HG02759 (cell line): Measurements from ENCODE around the gene SYK.
"Not testable (repeated sequence)": the region's sequence is repeated elsewhere in the genome, so short reads cannot be mapped to it uniquely, and the experiment has no call there.

Source experiments
- ATAC-seq: cut with Tn5 transposase; IDR thresholded peaks from one replicate; pipeline ENCODE4 v1.9.1; 2021; ENCODE audit warnings: mild to moderate bottlenecking, moderate library complexity; ENCODE audit not compliant: unreplicated experiment

SYK gene

GRCh38 chr9:90795084-90795483 lies 6.5 kb upstream of the SYK start:
- peak; percentile 35 for ATAC-seq

DNA sequence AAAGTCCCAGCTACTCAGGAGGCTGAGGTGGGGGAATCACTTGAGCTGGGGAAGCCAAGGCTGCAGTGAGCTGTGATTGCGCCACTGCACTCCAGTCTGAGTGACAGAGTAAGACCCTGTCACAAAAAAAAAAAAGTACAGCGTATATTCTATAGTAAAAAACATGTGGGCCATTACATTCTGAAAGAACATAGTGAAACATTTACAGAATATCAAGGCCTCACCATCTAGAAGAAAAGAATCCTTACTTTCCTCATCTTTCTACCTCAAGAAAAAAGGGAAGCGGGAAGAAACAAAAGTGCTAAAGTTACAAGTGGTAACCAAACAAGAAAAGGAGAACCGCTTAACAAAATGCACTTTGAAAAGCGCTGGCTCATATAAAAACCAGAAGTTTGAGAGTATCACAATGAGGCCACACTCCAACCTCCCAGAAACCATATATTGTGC lies 5.7 kb upstream of the SYK start:
- ATAC-seq: no peak

- no peak for ATAC-seq
These were observed 2.3 kb upstream of the SYK start for GRCh38 chr9:90799271-90799852.

DNA sequence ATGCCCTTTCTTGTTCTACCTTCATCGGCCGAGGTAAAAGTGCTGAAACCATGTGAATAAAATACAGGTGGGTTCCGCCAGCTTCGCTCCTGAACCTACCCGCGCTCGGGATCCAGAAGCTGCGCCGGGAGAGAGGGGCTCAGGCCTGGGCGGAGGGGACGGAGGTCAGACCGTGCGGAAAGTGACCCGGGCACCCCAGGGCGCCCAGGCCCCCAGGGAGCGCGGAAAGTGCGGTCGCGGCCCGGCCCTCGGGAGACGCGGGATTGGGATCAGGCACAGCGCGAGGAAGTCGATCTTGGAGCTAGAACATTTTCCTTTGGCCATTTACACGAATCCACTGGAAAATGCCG lies 329 bp downstream of the SYK start:
- peak; percentile 22 for ATAC-seq

- ATAC-seq: no peak
These were observed 867 bp downstream of the SYK start for GRCh38 chr9:90802386-90802985.

- no peak for ATAC-seq
These were observed 2.4 kb downstream of the SYK start for GRCh38 chr9:90803860-90804593.

- no peak for ATAC-seq
These were observed 3.7 kb downstream of the SYK start for GRCh38 chr9:90805006-90805996.

DNA sequence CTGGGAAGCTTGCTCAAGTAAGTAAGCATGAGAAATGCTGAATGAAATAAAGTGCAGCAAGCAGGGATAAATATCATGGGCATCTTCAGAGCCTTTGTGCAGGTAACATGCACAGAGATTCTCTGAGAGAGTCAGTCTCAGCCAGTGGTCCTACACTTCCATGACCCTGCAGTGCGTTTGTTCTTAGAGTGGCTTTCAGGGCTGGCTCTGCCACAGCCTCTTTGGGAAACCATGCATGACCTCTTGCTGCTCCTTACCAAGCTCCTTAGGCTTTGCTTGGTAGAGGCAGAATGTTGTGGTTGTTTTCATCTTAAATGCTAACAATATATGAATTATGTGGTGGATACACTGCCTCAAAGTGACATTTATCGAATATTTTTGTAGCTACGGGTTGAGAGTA lies 5.4 kb downstream of the SYK start:
- ATAC-seq: no peak

GRCh38 chr9:90808398-90808797 lies 6.8 kb downstream of the SYK start:
- no peak for ATAC-seq

DNA sequence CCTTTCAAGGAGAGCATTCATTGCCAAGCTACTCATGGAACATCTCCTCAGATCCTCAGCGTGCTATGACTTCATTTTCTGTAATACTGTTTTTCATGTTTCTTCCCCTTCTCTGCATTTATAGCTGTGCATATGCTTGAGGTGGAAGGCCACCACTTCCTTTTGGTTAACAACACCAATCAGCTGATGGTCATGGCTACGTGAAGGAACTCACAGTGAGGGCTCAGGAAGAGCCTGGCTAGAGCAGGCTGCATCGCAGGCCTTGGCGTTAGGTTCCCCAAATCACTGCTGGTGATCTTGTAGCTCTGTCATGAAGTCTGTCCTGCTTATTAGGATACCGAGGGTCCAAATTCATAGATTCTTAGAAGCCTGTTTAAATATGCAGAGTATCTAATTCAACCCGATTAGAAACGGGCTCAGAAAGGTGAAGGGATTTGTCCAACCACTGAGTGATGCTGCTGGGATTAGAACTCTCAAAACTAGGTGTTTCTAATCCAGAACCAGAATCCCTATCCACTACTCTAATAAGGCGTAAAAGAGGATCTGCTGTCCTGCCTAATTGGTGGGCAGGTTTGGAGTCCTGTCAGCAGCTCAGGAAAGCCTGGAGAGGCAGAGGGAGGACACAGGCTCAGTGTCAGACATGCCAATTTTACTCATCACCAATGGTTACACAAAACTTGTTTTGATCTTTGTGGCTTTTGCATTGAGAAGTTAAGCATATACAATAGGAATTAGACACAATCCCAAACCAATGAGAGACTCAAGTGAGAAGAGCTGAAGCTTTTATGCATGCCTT lies 7.5 kb downstream of the SYK start:
- ATAC-seq: no peak

DNA sequence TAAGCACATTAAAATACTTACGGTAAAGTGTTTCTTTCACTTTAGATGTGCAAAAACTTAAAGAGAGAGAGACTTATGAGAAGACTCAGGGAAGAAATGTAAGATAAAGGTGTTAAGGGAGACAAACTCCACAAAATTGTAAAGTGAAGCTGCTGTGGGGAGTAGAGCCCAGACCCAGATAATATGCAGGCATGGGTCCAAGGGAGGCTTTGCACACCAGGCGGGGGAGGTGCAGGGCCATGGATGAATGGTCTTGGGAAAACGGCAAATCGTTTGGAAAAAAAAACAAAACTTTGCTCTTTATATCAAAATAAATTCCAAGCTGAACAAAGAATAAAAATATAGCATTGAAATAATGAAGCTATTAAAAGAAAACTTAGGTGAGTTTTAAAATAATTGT lies 9.1 kb downstream of the SYK start:
- ATAC-seq: no peak

GRCh38 chr9:90813046-90813445 lies 11.4 kb downstream of the SYK start:
- ATAC-seq: no peak

DNA sequence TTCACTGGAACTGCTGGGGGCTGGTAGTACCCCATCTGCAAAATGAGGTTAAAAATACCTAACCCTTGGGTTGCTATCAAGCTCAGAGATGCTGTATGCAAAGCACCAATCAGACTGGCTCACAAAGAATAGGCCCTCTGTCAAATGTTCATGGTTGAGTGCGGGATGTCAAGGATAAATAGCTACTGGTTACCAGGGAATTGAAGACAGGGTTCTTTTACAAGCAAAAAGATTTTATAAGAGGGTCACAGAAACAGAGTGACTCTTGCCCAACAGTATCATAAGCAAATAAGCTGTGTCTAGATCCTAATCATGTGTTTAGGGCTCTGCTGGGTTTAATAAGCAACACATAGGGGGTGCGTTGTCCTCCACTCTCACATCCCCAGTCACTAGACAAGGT lies 11.9 kb downstream of the SYK start:
- ATAC-seq: no peak

DNA sequence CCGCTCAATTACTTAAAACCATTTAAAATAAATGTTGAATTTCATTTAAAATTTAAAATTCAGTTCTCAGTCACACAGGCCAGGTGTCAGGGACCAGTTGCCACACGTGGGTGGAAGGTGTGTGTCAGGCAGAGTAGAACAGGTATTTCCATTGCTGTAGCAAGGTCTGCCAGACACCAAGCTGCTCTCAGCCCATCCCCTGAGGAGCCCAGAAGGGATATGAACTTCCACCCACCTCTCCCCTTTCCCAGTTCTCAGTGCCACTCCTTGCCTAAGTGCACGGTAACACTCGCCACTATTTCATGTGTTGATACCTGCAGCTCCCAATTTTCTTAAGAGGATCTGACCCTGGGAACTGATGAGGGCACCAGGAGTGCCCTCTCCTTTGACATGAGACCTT lies 12.7 kb downstream of the SYK start:
- no peak for ATAC-seq

GRCh38 chr9:90815183-90815943 lies 13.7 kb downstream of the SYK start:
- peak; percentile 58 for ATAC-seq

GRCh38 chr9:90815944-90816357 lies 14.3 kb downstream of the SYK start:
- peak; percentile 8 for ATAC-seq

GRCh38 chr9:90816690-90817089 lies 15.1 kb downstream of the SYK start:
- no peak for ATAC-seq

- ATAC-seq: no peak
These were observed 16.7 kb downstream of the SYK start for GRCh38 chr9:90818279-90818678.

DNA sequence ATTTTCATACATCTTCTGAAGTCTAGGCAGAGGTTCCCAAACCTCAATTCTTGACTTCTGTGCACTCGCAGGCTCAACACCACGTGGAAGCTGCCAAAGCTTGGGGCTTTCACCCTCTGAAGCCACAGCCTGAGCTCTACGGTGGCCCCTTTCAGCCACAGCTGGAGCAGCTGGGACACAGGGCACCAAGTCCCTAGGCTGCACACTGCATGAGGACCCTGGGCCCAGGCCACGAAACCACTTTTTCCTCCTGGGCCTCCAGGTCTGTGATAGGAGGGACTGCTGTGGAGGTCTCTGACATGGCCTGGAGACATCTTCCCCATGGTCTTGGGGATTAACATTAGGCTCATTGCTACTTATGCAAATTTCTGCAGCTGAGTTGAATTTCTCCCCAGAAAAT lies 18.8 kb downstream of the SYK start:
- ATAC-seq: not testable (repeated sequence)

- ATAC-seq: not testable (repeated sequence)
These were observed 19.6 kb downstream of the SYK start for GRCh38 chr9:90821236-90821635.
